Peyer's patch (tissue), 4 donors: ENCODE results near the gene VASN.

Source experiments
- POLR2A ChIP-seq, 2 donors: fragments of 450-650 bp; IDR thresholded peaks; one replicate each; pipeline ENCODE4 v1.5.1; 2017; ENCODE audit warnings: antibody characterized with exemption in 2 of 2, mild to moderate bottlenecking in 2 of 2, moderate library complexity in 2 of 2
- TF ChIP-seq, protein P1 (sequence below), 6 experiments: fragments of 450-650 bp in 4 of 6; fragments of 200-600 bp in 2 of 6; sonication (generic) in 1 of 6; IDR thresholded peaks; one replicate each; pipeline ENCODE4 v1.5.1; 2017 to 2019; ENCODE audit warnings: antibody characterized with exemption in 6 of 6, mild to moderate bottlenecking in 3 of 6, moderate library complexity in 1 of 6

DNA sequence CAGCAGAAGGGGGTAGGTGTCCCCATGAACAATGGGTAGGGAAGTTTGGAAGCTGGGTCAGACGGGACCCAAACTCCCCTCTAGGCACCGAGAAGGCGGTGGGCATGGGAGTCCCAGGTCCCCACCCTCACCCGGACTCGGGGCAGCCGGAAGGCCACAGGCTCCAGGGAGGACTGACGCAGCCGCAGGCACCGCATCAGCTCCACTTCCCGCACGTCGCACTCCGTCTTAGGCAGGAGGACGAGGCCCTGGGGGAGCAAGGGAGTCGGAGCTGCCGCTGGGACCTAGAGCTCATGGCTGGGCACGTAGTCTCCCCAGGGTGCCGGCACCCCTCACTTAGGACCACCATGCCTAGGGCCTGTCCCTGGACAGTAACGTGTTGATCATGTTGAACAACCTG, 13.4 kb upstream of the VASN start:
- TF ChIP-seq POLR2A (IDR thresholded peaks at IDR 0.05): no peak
- TF ChIP-seq, protein P1, sequence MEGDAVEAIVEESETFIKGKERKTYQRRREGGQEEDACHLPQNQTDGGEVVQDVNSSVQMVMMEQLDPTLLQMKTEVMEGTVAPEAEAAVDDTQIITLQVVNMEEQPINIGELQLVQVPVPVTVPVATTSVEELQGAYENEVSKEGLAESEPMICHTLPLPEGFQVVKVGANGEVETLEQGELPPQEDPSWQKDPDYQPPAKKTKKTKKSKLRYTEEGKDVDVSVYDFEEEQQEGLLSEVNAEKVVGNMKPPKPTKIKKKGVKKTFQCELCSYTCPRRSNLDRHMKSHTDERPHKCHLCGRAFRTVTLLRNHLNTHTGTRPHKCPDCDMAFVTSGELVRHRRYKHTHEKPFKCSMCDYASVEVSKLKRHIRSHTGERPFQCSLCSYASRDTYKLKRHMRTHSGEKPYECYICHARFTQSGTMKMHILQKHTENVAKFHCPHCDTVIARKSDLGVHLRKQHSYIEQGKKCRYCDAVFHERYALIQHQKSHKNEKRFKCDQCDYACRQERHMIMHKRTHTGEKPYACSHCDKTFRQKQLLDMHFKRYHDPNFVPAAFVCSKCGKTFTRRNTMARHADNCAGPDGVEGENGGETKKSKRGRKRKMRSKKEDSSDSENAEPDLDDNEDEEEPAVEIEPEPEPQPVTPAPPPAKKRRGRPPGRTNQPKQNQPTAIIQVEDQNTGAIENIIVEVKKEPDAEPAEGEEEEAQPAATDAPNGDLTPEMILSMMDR (IDR thresholded peaks at IDR 0.05): no peak
